GM21619 (cell line): ENCODE results near the gene ONECUT2.
A peak's percentile ranks its signal among the peaks of the same experiment; 100 is the strongest.

Experiments
- ATAC-seq: cut with Tn5 transposase; IDR thresholded peaks from one replicate; pipeline ENCODE4 v1.9.1; 2021; ENCODE audit not compliant: unreplicated experiment

The ONECUT2 gene

GRCh38 chr18:57523171-57523956 is 88.2 kb downstream of the ONECUT2 start:
- peak; percentile 78 for ATAC-seq

GRCh38 chr18:57527556-57528229 is 92.5 kb downstream of the ONECUT2 start:
- no peak for ATAC-seq

GRCh38 chr18:57529151-57529550 is 94.0 kb downstream of the ONECUT2 start:
- no peak for ATAC-seq

- no peak for ATAC-seq
These were observed 98.1 kb downstream of the ONECUT2 start for GRCh38 chr18:57533006-57533867.

GRCh38 chr18:57533868-57534510 is 98.8 kb downstream of the ONECUT2 start:
- ATAC-seq = no peak

- ATAC-seq = no peak
These were observed 99.3 kb downstream of the ONECUT2 start for GRCh38 chr18:57534511-57534909.

GRCh38 chr18:57538614-57539013 is 103.4 kb downstream of the ONECUT2 start:
- ATAC-seq = no peak

GRCh38 chr18:57539702-57540101 is 104.5 kb downstream of the ONECUT2 start:
- ATAC-seq = no peak
